SHP77 treated with DMSO at 0.1 percent for 48 hours (cell line): Measurements from ENCODE around the gene NRDE2.
"Not testable (repeated sequence)": the region's sequence is repeated elsewhere in the genome, so short reads cannot be mapped to it uniquely, and the experiment has no call there.

ENCODE experiments used
- DNase-seq: peaks from one replicate; lab custom pipeline; 2025; lab: John Stamatoyannopoulos, UW

Gene NRDE2

DNA sequence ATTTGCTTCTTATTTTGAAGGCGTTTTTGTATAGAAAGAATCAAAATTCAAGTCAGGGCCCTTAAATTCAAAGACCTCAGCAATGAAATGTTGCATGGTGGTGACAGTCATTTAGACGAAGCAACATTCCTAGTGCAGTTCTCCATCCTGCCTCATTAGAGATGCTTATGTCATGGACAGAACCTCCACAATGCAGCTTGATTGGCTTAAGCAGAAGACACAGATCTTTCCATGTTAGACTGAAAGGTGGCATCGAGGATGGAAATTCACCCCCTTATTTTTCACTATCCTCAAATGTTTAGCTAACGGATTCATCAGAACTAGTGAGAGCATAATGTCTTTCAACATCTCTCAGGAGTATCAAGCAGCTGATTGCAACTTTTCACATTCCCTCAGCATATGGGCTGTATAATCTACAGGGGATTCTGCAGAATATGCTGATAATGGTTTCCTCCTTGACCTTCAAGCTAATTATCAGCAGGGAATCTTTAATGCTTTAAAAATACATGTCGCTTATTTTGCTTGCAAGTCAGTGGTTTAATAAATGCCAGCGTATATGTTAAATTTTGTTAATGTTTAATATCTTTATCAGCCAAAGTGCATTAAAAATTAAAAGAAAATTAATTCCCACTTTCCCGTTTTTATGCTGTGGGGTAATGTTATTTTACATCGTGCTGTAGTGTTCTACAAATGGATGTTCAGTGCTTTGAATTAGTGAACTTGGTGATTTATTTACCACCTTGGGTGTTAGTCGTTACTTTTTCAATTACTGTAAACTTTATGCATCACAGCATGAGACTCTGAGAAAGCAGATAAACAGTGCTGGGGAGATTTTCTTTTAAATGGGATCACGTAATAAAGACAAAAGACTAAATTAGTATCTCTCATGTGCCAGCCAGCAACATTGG, 12.8 kb upstream of the NRDE2 start:
- no peak for DNase-seq

DNA sequence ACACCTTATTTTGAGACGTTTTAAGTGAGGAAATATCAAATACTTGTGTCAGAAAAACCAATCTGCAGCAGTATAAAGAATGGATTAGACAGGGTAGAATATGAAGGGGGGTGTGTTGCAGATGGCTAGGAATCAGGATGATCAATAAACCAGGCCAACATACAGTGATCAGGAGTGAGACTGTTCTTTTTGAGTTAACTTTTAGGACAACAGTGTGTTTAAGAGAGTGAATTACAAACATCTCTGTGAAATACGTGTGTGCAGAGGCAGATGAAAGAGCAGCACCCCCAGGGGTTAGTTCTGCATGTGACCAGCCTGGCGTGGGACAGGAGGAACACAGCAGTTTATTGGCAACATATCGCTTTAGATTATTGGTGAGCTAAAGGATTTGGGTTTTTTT, 10.6 kb upstream of the NRDE2 start:
- no peak for DNase-seq

DNA sequence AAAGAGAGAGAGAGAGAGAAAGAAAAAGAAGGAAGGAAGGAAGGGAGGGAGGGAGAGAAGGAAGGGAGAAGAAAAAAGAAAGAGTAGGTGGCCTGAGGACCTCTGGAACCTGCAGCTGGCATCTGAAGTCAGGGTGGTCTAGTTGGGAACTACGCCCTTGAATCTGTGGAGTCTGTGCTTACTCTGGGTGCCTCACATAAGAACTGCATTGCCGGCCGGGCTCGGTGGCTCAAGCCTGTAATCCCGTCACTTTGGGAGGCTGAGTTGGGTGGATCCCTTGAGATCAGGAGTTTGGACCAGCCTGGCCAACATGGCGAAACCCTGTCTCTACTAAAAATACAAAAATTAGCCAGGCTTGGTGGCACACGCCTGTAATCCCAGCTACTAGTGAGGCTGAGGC, 10.0 kb upstream of the NRDE2 start:
- no peak for DNase-seq

DNA sequence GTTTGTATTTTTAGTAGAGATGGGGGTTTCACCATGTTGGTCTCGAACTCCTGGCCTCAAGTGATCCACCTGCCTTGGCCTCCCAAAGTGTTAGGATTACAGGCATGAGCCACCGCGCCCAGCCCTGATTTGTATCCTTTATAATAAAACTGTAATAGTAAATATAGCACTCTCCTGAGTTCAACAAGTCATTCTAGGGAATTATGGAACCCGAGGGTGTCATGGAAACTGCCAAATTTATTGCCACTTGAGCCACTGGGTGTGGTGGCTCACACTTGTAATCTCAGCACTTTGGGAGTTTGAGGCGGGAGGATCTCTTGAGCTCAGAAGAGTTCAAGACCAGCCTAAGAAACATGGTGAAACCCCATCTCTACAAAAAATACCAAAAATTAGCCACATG, 9.5 kb upstream of the NRDE2 start:
- not testable (repeated sequence) for DNase-seq

DNA sequence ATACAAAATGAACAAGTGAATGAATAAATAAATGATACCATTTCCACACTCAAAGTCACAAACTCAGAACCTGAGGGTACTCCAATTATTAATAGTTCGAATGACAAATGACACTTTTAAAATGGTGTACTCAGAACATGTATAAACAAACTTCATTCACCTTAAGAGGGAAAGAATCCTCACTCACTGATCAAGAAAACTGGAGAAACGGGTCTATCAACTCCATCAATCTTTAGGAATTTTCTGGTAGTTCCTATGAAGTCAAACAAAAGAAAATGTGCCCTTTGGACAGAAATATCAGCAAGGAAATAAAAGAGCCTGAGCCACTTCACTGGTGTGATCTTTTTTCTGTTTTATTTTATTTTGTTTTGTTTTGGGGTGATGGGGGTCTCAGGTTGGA, 5.2 kb upstream of the NRDE2 start:
- no peak for DNase-seq

DNA sequence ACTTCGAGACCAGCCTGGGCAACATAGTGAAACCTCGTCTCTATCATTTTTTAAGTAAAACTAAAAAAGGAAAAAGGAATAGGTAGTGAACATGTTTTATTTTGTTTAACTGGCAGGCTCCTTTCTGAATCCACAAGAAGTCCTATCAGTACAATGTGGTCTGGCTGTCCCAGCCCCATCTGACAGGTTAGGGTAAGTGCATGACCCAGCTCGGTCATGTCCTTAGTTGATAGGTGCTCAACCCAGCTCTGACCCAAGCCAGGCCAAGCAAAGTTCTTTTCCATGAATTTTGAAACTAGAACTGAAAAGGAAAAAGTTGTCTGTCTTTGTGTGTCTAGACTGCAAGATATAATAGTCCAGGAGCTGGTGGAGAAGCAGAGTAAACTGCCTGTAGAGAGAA, 4.7 kb upstream of the NRDE2 start:
- DNase-seq: no peak

DNA sequence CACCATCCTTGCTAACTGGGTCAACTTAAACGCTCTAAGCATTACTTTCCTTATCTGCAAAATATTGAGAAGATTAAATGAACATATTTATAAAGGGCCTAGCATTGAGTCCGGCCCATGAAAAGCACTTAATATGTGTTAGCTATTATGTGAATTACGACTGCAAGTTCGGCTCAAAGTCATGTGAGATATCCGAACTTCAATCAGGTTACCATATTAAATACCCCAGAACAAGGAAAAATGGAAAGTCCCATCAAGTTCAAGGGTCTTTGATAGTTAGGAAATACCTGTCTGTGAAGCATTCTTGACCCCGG, 487 bp upstream of the NRDE2 start:
- no peak for DNase-seq

DNA sequence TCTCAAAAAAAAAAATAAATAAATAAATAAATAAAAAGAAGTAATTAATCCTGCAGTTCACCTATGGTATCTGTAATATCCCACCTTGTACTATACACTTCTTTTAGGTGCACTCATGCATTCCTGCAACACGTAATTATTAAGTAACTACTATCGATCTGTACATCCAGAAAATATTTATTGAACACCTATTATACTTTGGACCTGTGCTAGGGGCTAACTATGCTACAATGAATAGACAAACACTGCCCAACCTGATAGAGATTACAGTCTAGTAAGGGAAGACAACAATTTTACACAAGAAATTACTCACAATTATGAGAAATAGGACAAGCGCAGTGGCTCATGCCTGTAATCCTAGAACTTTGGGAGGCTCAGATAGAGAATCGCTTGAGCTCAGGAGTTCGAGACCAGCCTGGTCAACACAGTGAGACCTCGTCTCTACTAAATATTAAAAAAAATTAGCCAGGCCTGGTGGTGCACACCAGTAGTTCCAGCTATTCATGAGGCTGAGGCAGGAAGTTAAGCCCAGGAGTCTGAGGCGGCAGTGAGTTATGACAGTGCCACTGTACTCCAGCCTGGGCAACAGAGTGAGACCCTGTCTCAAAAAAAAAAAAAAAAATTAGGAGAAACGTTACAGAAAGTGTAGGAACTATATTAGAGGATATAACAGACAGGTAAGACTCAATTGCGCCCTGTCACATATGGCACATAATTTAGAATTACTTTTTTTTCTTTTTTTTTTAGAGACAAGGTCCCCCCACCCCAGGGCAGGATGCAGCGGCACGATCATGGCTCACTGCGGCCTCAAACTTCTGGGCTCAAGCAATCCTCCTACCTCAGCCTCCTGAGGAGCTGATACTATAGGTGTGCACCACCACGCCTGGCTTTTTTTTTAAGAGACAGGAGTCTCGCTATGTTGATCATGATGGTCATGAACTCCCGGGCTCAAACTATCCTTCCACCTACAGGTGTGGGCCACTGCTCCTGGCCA, 1.2 kb downstream of the NRDE2 start:
- no peak for DNase-seq

DNA sequence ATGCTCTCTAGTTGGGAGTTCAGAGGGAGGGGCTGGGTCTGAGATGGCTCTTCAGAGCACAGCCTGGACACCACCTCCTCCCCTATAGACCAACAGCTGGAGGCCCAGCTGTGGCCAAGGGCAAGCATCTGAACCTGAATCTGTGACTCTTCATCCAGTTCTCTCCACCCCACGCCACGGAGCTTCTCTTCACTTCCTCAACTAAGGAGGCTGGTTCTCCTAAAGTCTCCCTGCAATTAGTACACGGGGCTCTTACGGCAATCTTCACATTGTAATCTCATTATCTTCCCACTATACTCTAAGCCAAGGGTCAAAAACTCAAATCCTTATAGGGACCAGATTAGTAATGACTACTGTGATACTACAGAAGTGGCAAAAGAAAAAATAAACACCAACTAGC, 9.8 kb downstream of the NRDE2 start:
- DNase-seq: no peak

DNA sequence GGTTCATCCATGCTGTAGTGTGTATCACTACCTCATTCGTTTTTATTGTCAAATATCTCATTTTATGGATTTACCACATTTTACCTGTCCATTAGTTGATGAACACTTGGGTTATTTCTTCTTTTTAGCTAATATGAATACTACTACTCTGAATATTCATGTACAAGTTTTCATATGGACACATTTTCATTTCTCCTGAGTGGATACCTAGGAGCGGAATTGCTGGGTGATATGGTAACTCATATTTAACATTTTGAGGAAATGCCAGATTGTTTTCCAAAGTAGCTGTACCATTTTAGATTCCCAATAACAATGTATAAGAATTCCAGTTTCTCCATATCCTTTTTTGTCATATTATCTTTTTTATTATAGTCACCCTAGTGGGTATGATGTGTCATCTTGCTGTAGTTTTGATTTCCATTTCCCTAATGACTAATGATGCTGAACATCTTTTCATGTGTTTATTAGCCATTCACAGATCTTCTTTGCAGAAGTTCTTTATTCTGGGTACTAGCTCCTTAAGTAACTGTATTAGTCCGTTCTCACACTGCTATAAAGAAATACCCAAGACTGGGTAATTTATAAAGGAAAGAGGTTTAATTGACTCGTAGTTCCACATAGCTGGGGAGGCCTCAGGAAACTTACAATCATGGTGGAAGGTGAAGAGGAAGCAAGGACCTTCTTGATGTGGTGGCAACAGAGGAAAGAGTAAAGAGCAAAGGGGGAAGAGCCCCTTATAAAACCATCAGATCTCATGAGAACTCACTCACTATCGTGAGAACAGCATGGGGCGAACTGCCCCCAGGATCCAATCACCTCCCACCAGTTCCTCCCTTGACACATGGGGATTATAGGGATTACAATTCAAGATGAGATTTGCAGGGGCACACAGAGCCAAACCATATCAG, 11.9 kb downstream of the NRDE2 start:
- DNase-seq: no peak

DNA sequence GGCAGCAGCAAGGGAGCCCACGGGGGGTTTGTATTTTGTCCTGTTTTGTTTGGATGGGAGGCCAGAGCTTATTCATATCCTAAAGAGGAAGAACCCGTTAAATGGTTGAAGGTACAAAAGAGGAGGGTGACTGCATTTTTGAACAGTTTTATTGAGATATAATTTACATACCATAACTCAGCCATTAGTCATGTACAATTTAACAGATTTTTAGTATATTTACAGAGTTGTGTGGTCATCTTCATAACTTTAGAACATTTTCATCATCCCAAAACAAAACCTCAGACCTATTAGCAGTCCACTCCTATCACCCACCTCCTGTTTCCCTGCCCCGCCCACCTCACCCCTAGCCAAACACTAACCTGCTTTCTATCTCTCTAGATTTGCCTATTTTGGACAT, 12.6 kb downstream of the NRDE2 start:
- DNase-seq: no peak

DNA sequence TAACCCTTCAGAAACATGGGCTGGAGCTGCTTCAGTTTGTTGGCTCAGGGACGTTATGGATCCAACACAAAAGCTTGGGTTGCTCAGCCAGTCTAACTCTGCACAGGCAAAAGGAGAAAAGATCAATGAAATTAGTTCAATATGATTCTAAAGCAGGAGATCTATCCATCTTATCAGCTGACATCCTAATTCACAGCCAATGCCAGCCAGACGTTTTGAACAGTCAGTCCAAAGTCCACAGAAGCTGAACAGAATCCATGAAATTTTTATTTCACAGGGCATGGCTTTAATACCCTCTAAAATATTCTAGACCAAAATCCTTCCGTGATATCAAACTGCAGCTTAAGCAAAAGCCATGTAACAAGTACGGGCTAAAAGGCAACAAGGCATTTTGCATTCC, 13.7 kb downstream of the NRDE2 start:
- no peak for DNase-seq

DNA sequence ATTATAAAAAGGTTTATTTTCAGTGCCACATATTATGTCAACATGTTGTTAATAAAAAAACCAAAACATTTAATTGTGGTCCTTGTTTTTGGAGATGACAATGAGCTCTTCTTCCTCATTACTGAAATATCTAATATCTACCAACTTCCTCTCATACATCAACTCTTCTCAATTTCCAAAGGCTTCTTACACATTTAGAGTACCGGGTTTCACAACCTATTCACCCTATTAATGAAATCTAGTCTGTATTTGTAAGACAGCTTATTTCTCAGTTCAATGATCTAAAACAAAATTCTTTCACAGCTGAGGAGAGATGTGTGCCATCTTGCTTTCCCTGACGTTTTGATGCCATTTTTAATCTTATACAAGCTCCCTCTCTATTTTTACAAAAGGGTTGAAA, 14.5 kb downstream of the NRDE2 start:
- no peak for DNase-seq

DNA sequence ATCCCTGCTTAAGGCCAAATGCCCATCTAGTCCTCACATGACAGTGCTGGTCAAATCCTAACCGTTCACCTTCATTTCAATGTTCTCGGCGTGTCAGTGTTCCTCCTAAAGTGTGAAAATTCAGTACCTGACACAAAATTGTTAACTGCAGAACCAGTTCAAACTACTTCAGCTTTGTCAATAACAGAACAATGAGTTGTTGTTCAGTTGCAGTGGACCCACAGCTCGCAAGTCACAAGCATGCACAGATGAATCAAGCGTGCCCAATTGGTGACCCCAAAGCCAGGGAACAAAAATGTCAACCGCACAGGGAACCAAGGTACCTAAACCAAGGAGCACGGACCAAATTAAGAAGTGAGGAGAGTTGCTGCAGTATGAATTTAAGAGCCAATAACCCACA, 23.2 kb downstream of the NRDE2 start:
- DNase-seq: no peak

DNA sequence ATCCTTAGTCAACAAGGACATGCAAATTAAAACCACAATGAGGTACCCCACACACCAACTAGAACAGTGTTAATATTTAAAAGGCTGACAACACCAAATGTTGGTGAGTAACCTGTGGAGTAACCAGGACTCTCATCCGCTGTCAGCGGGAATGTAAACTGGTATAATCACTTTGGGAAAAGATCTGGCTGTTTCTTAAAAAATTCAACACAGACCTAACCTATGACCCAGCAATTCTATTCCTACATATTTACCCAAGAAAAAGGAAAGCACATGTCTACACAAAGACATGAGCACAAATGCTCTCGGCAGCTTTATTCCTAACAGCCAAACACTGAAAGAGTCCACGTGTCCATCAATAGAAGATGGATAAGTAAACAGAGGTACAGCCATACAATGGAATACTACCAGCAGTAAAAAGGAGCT, 26.6 kb downstream of the NRDE2 start:
- DNase-seq: no peak

DNA sequence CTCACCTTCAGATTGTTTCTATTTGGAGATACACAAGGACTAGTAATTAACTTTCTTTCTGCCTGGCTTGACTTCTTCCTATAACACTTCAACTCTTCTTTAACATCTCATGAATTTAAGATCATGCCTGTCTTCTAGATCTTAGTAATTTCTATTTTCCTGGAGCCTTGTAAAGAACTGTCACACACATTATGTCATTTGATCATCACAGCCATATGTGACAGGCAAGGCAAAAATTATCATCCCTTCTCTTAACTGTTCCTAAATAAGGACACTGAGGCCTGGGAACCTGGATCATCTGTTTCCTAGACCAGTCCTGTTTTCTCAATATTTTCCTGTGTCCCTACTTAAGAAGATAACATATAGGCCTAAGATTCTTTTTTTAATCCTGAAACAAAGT, 27.2 kb downstream of the NRDE2 start:
- no peak for DNase-seq

DNA sequence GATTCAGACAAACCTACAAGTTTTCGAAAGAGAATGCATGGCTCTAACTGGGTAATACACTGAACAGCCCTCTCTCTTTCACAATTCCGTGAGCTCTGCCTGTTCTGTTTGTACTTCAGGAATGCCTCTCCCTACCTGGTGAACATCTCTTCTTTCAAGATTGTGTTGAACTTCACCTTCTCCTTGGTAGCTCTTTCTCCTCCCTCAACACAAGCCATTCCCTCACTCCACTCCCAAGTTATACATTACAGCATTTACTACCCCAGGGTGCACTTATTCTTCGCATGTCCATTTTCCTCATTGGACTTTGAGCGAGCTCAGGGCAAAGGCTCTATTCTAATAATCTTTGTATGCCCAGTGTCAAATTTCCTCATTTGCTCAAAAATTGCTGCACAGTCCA, 28.3 kb downstream of the NRDE2 start:
- DNase-seq: no peak

DNA sequence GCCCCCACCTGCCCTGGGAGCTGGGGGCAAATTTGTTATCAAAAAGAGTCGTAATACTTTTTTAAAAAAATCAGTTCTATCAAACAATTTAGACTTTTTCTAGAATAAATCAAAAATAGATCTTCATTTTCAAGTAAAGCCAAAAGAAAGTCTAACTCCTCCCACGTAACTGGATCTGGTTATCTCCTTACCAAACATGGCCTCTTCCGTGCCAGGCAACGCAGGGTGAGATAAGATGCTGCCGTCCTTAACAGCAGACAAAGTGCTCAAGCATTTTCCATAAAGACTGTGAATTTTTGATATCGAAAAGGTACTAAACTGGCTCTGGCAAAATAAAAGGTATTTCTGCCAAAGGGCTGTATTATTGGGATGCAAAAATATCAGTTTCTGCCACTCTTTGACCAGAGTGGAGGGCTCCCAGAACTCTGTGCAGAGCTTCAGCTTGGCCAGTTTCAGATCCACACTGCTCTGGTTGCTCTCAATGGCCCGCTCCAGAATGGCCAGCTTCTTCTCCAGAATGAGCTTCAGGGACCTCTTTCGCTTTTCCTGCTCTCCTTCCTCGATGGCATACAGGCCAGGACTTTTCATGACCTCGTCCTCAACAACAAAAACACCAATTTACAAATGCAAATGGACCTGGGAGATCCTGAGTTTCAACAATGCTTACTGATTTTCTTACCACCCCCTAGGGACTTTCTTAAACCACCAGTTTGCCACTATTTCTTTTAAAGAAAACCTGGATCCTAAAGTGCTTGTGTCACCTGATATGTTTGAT, 29.0 kb downstream of the NRDE2 start:
- no peak for DNase-seq

DNA sequence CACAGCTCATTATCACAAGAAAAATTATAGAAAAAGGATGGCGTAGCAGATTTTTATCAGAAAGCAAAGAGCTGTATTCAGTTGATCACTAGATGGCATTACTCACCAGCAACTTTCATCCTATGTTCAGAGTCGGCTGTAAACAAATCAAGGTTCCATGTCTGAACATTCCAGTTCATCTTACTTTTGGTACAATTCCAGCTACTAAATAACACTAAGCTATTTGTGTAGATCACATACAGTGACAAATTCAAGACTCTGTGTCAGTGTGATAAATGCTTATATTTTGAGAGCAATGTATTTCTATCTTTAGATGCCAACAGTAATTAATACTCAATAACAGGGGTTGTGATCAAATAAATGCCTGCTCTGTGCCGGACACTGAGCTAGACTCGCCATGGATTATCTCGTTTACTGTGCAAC, 30.1 kb downstream of the NRDE2 start:
- peak; percentile 12 for DNase-seq

DNA sequence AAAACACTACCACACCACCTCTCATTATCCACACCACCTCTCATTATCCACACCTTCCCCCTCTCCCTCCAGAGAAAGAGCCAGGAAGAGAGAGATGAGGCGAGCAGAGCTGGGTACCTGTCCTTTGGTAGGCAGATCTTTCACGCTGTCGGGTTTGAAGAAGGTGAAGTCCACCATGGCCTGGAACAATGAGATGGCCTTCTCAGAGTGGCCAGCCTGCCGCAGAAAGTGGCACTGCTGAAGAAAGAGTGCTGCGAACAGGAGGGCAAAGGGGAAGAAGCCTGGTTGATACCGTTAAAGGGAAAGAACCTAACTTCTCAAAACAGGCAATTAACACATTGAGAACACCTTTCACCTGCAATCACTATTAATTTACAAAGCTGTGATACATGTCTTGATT, 30.6 kb downstream of the NRDE2 start:
- DNase-seq: no peak

DNA sequence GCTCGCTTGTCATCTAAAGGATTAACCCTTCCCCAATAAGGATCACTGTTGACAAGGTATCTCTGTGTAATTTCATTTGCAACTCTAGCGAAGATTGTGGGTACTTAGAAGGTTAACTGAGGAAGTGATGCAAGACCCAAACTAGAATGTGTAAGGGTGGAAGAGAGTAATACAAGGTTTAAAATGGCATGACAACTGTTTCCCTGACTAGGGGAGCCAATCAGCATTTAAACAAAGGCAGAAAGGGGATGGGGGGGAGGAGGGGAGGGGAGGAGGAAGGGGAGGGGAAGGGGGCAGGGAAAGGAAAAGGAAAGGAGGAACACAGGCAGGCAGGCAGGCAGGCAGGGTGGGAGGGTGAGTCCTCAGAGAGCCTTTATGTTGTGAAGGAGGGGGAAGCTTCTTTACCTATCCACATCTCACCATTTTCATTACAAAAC, 31.1 kb downstream of the NRDE2 start:
- DNase-seq: no peak
